K562 (cell line): ENCODE measurements around the gene ZBTB33. TPM values are rescaled to one million over a fixed set of nuclear protein-coding genes. Genes with fewer than 3 reads are reported as not detected.
A peak's percentile ranks its signal among the peaks of the same experiment; 100 is the strongest.

Source experiments
- ATAC-seq: fragments of 200-7000 bp; cut with Tn5 transposase; 3 replicates; pipeline ENCODE4 v1.9.1; 2020; ENCODE audit warnings: moderate library complexity
- BruUV-seq: library from RNA; stranded (reverse); fragments of 400-500 nt; replicated peaks from 2 replicates; lab custom pipeline; 2021; lab: Mats Ljungman, UMichigan
- CTCF ChIA-PET: fragments of 300-600 bp; formaldehyde crosslinking; extraction: SDS; loops from one replicate; lab custom pipeline; 2021; ENCODE audit warnings: low intra/inter-chr PET ratio; lab: Yijun Ruan, JAX
- POLR2A ChIA-PET: fragments of 300-600, 350-650 bp; sonication (Branson Sonifier 250); formaldehyde crosslinking; extraction: SDS; loops from one replicate; lab custom pipeline; 2021; ENCODE audit warnings: antibody characterized with exemption, inconsistent platforms; lab: Yijun Ruan, JAX
- DNase-seq, 4 experiments: peaks; one replicate each; pipeline versions ENCODE4 v3.0.0 to v3.0.0-alpha.2; 2011 to 2018; ENCODE audit warnings: low spot score in 3 of 4, mixed read lengths in 3 of 4; ENCODE audit errors: extremely low read depth in 1 of 4
- FAIRE-seq: peaks from 2 replicates; lab custom pipeline; 2011; peaks lifted over from hg19 to GRCh38; lab: Jason Lieb, UNC
- H2AFZ ChIP-seq: 2 replicates; pipeline ENCODE4 v1.6.0; 2011; ENCODE audit warnings: low read depth, low read length, control low read depth, inconsistent platforms
- H3K27ac ChIP-seq: fragments of 200-600 bp; 3 replicates; pipeline ENCODE4 v1.8.0; 2011; ENCODE audit warnings: low read depth, mild to moderate bottlenecking, control low read depth, inconsistent platforms, low read length, moderate library complexity, mixed read lengths; ENCODE audit errors: extremely low read depth
- H3K27me3 ChIP-seq, 2 experiments: fragments of 300-600 bp in 1 of 2; 2 replicates in 1 of 2; 3 replicates in 1 of 2; pipeline versions ENCODE4 v1.6.0 to v1.8.0; 2011; ENCODE audit warnings: inconsistent platforms in 2 of 2, low read length in 2 of 2, mild to moderate bottlenecking in 1 of 2, mixed read lengths in 1 of 2, moderate library complexity in 1 of 2; ENCODE audit not compliant: control insufficient read depth in 2 of 2, insufficient read depth in 2 of 2
- H3K36me3 ChIP-seq: fragments of 300-600 bp; 3 replicates; pipeline ENCODE4 v1.8.0; 2011; ENCODE audit warnings: mild to moderate bottlenecking, low read length, inconsistent platforms; ENCODE audit not compliant: control insufficient read depth, insufficient read depth
- H3K4me1 ChIP-seq, 2 experiments: fragments of 200-600 bp in 1 of 2; replicated peaks in 1 of 2; 2 replicates in 1 of 2; 3 replicates in 1 of 2; pipeline versions ENCODE4 v1.5.1 to v1.8.0; 2011; ENCODE audit warnings: inconsistent platforms in 2 of 2, low read length in 2 of 2, mild to moderate bottlenecking in 1 of 2, mixed read lengths in 1 of 2, moderate library complexity in 1 of 2; ENCODE audit not compliant: control insufficient read depth in 2 of 2, insufficient read depth in 2 of 2
- H3K4me2 ChIP-seq: 2 replicates; pipeline ENCODE4 v1.6.1; 2011; ENCODE audit warnings: low read length, control low read depth, inconsistent platforms, mixed read lengths; ENCODE audit not compliant: insufficient read depth
- H3K4me3 ChIP-seq: fragments of 200-600 bp; sonication (generic), shearing (Covaris generic); 2 replicates; pipeline ENCODE4 v1.5.1; 2016; ENCODE audit warnings: control low read depth, inconsistent platforms
- H3K79me2 ChIP-seq: fragments of 200-600 bp; 3 replicates; pipeline ENCODE4 v1.8.0; 2011; ENCODE audit warnings: low read length, inconsistent platforms; ENCODE audit not compliant: control insufficient read depth, insufficient read depth
- H3K9ac ChIP-seq, 2 experiments: 2 replicates each; pipeline versions ENCODE4 v1.6.0 to v1.6.1; 2011; ENCODE audit warnings: low read depth in 2 of 2, low read length in 2 of 2, control low read depth in 1 of 2, inconsistent platforms in 1 of 2, mild to moderate bottlenecking in 1 of 2, mixed read lengths in 1 of 2; ENCODE audit not compliant: insufficient read depth in 1 of 2
- H3K9me1 ChIP-seq: one replicate; pipeline ENCODE4 v1.6.0; 2011; ENCODE audit warnings: inconsistent platforms, mild to moderate bottlenecking, low read length, moderate library complexity; ENCODE audit not compliant: control insufficient read depth, insufficient read depth
- H3K9me3 ChIP-seq: replicated peaks from 2 replicates; pipeline ENCODE4 v1.5.1; 2011; ENCODE audit warnings: low read depth, low read length, inconsistent platforms; ENCODE audit not compliant: control insufficient read depth, insufficient read depth
- H4K20me1 ChIP-seq: replicated peaks from 2 replicates; pipeline ENCODE4 v1.6.1; 2011; ENCODE audit warnings: low read length, inconsistent platforms, mixed read lengths; ENCODE audit not compliant: control insufficient read depth, insufficient read depth
- HES1 ChIP-seq: fragments of 450-650 bp; IDR thresholded peaks from 2 replicates; pipeline ENCODE4 v1.6.1; 2016; ENCODE audit warnings: low read depth, mild to moderate bottlenecking, moderate library complexity
- KDM4B ChIP-seq, 2 experiments: fragments of 450-650 bp in 1 of 2; sonication (generic) in 1 of 2; IDR thresholded peaks; 2 replicates each; pipeline ENCODE4 v1.6.1; 2016 to 2017; ENCODE audit warnings: borderline replicate concordance in 2 of 2, antibody characterized with exemption in 1 of 2, low read depth in 1 of 2, mild to moderate bottlenecking in 1 of 2
- RBM22 ChIP-seq: fragments of 200-400 bp; formaldehyde crosslinking; IDR thresholded peaks from 2 replicates; pipeline ENCODE4 v1.6.1; 2018; ENCODE audit warnings: low read length, low read depth; ENCODE audit not compliant: poor library complexity, severe bottlenecking
- SAFB2 ChIP-seq: fragments of 200-400 bp; formaldehyde crosslinking; IDR thresholded peaks from 2 replicates; pipeline ENCODE4 v1.6.1; 2018; ENCODE audit warnings: borderline replicate concordance, low read length, low read depth, moderate library complexity; ENCODE audit not compliant: severe bottlenecking
- SRF ChIP-seq, 2 experiments: fragments of 250-450, 450-650 bp in 1 of 2; sonication (Bioruptor Pico) in 1 of 2; sonication (generic) in 1 of 2; formaldehyde crosslinking; IDR thresholded peaks; 2 replicates each; pipeline versions ENCODE4 v1.5.0 to v1.5.1; 2020 to 2022; ENCODE audit warnings: mild to moderate bottlenecking in 1 of 2, missing genetic modification reagents in 1 of 2
- UBTF ChIP-seq, 2 experiments: IDR thresholded peaks; 2 replicates each; pipeline ENCODE4 v1.6.1; 2012; ENCODE audit warnings: improper control_type of control experiment in 2 of 2, low read depth in 2 of 2, low read length in 2 of 2, borderline replicate concordance in 1 of 2
- YY1 ChIP-seq, 3 experiments: IDR thresholded peaks; 2 replicates each; pipeline ENCODE4 v1.6.1; 2011; ENCODE audit warnings: low read length in 2 of 3, mild to moderate bottlenecking in 2 of 3, moderate library complexity in 2 of 3, borderline replicate concordance in 1 of 3, control low read depth in 1 of 3, low read depth in 1 of 3; ENCODE audit not compliant: insufficient read depth in 3 of 3, insufficient replicate concordance in 2 of 3, control insufficient read depth in 1 of 3, insufficient read length in 1 of 3; ENCODE audit errors: extremely low read depth in 1 of 3
- WGBS: fragments of 100-300 bp; shearing (Covaris generic); methylation state at CpG from one replicate; pipeline ENCODE4 v1.1.6; 2016; ENCODE audit warnings: low coverage, mixed read lengths; ENCODE audit not compliant: insufficient coverage; ENCODE audit errors: missing lambda C conversion rate; 5-methylcytosine and 5-hydroxymethylcytosine counted together
- in situ Hi-C: fragments of 300-500 bp; cut with MboI; formaldehyde crosslinking; loops from 4 replicates; pipeline ENCODE4 v1.15.0; 2018; ENCODE audit warnings: inconsistent platforms, mixed read lengths
- intact Hi-C: fragments of 100-400 bp; cut with micrococcal nuclease; formaldehyde crosslinking; loops from 2 replicates; pipeline ENCODE4 v1.14.2; 2022
- polyA plus RNA-seq, 8 experiments: library from polyadenylated mRNA; depleted of rRNA in 4 of 8; stranded (reverse) in 5 of 8; unstranded in 3 of 8; fragments of >200 nt; fragmentation: Nextera tagmentation in 2 of 8; fragmentation: Illumina TruSeq in 1 of 8; extraction: Ambion mirVana in 2 of 8; extraction: Trizol in 1 of 8; gene quantifications; 2 replicates each; pipeline versions ENCODE4 v1.2.1 to v1.2.3, GENCODE V29; 2011 to 2014; ENCODE audit warnings: inconsistent platforms in 1 of 8, missing spikeins in 1 of 8
- total RNA-seq, 7 experiments: library from RNA; depleted of rRNA in 6 of 7; stranded (reverse); fragments of >200 nt in 6 of 7; fragmentation: Illumina TruSeq in 2 of 7; extraction: Trizol in 2 of 7; gene quantifications; 2 replicates each; pipeline versions ENCODE4 v1.2.1 to v1.2.3, GENCODE V29; 2011 to 2021; ENCODE audit warnings: low replicate concordance in 1 of 7

The ZBTB33 gene
- total and polyA plus RNA-seq, 9 of the 15 experiments (the other 6 are each of a cell fraction or from before 2014, with no cell fraction given): 5.6 to 29.8 (median 15.6) TPM

DNA sequence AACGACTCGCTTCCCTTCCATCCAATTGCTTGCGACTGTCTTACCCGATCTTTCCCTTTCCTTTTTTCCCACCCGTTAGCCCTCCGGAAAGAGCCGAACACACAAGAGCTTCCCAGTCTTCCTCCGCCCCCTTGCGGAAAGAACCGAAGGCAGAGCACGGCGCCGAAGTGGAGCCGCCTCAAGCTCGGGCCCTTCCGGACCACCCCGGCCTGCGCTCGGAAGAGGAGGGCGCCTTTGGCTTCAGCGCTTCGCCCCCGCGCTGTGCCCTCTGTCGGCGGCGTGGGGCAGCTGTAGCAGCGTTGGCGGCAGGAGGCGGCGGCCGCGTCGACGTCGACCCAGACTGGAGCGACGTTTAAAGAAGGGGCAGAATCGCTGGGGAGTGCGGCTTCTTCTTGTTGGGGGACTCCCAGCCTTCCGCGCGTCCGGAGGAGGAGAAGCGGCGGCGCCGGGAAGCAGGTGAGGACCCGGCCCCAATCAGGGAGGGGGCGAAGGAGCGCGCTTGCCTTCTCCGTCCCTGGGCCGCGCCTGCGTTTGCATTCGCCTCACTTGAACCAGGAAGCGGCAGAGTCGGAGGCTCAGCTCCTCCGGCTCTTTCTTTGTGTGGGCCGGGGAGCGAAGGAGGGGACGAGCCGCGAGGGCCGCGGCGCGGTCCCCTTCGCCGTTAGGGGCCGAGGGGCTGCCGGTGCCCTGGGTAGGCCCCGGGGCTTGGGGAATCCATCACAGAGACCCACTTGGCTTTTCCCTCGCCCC is at the start of gene ZBTB33 (continued):
- TF ChIP-seq HES1 (no peak), UBTF (IDR thresholded peaks at IDR 0.05; ENCODE audit: borderline replicate concordance in 1 of 2, low read depth in 2 of 2, low read length in 2 of 2) (0 out of 4 replicates have a peak, but pooled peaks have one; percentile 21 to 69)

- no peak for ATAC-seq
- DNase-seq: no peak
- no peak for FAIRE-seq
- Histone ChIP-seq H3K4me1 (no peaks in the 10 kb centered on the region; a peak in 2 of 5 replicates), H3K9ac (no peak overlapping the region), H3K27me3 (no peaks in the 10 kb centered on the region; a peak in 1 of 5 replicates), H3K36me3 (no peaks in the 10 kb centered on the region), H4K20me1 (no peaks in the 10 kb centered on the region), H3K27ac (no peak overlapping the region), H3K4me3 (no peak overlapping the region), H3K9me3 (no peaks in the 10 kb centered on the region), H2AFZ (no peak overlapping the region), H3K4me2 (no peak overlapping the region), H3K79me2 (no peaks in the 10 kb centered on the region), H3K9me1 (no peaks in the 10 kb centered on the region)
- intact Hi-C loops: no loop called here
- WGBS: 70% methylated on average over 10 of the region's 11 CpGs
- ChIA-PET CTCF (no interaction called here), POLR2A (no interaction called here)
- TF ChIP-seq KDM4B (IDR thresholded peaks at IDR 0.05; ENCODE audit: borderline replicate concordance in 2 of 2, low read depth in 1 of 2) (no peak), RBM22 (no peak), YY1 (IDR thresholded peaks at IDR 0.05; ENCODE audit: borderline replicate concordance in 1 of 3, control insufficient read depth in 1 of 3, extremely low read depth in 1 of 3, insufficient read depth in 3 of 3, insufficient read length in 1 of 3, insufficient replicate concordance in 2 of 3, low read depth in 1 of 3, low read length in 2 of 3) (no peak), SRF (CRISPR knock-in tag; IDR thresholded peaks at IDR 0.05) (no peak), SAFB2 (no peak)
- in situ Hi-C loops: no loop called here
- no TSS peak for BruUV-seq
Observed at GRCh38 chrX:120200851-120201250, 49.8 kb upstream of the ZBTB33 start.
